OCI-LY7 (cell line): Measurements from ENCODE around the gene KLHL8.

Experiments
- EZH2phosphoT487 ChIP-seq: fragments of 200-600 bp; sonication (generic); IDR thresholded peaks from 2 replicates; pipeline ENCODE4 v1.6.1; 2018; ENCODE audit warnings: low read depth, borderline replicate concordance, mild to moderate bottlenecking, mixed run types, antibody characterized with exemption, low read length, moderate library complexity, mixed read lengths
- TF ChIP-seq, protein P1 (sequence below): fragments of 200-600 bp; sonication (generic); conservative IDR thresholded peaks from 2 replicates; pipeline ENCODE4 v1.5.1; 2014; ENCODE audit warnings: mild to moderate bottlenecking, antibody characterized with exemption, low read length, moderate library complexity, mixed read lengths

DNA sequence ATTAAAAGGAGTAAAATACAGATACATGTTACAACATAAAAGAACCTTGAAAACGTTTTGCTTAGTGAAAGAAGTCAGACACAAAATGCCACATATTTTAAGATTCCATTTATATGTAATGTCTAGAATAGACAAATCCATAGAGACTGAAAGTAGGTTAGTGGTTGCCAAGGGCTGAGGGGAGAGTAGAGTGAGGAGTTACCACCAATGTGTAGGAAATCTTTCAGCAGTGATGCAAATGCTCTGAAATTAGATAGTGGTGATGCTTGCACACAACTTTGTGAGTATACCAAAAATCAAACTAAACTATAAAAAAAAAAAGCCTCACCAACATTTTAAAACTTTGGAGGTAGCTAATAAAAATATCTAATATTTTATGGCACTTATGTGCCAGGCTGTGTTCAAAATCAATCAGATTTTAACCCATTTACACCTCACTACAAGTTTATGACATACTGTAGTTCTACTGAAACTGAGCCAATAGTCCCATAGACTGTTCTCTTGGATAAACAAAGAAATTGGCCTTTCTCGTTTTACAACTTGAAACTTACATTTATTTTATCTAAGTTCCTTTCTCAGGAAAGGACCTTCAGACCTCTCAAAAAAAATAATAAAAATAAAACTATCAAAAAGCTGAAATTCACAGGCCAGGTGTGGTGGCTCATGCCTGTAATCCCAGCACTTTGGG, 29.1 kb upstream of the KLHL8 start:
- TF ChIP-seq, protein P1, sequence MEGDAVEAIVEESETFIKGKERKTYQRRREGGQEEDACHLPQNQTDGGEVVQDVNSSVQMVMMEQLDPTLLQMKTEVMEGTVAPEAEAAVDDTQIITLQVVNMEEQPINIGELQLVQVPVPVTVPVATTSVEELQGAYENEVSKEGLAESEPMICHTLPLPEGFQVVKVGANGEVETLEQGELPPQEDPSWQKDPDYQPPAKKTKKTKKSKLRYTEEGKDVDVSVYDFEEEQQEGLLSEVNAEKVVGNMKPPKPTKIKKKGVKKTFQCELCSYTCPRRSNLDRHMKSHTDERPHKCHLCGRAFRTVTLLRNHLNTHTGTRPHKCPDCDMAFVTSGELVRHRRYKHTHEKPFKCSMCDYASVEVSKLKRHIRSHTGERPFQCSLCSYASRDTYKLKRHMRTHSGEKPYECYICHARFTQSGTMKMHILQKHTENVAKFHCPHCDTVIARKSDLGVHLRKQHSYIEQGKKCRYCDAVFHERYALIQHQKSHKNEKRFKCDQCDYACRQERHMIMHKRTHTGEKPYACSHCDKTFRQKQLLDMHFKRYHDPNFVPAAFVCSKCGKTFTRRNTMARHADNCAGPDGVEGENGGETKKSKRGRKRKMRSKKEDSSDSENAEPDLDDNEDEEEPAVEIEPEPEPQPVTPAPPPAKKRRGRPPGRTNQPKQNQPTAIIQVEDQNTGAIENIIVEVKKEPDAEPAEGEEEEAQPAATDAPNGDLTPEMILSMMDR: no peak
- TF ChIP-seq EZH2phosphoT487: no peak
